GM19099 (cell line): Measurements from ENCODE around the gene PLEKHG4.

ENCODE experiments used
- POLR2A ChIP-seq: IDR thresholded peaks from 3 replicates; pipeline ENCODE4 v1.6.1; 2011; ENCODE audit warnings: low read depth; ENCODE audit not compliant: insufficient read length; ENCODE audit errors: extremely low read depth

The PLEKHG4 gene

DNA sequence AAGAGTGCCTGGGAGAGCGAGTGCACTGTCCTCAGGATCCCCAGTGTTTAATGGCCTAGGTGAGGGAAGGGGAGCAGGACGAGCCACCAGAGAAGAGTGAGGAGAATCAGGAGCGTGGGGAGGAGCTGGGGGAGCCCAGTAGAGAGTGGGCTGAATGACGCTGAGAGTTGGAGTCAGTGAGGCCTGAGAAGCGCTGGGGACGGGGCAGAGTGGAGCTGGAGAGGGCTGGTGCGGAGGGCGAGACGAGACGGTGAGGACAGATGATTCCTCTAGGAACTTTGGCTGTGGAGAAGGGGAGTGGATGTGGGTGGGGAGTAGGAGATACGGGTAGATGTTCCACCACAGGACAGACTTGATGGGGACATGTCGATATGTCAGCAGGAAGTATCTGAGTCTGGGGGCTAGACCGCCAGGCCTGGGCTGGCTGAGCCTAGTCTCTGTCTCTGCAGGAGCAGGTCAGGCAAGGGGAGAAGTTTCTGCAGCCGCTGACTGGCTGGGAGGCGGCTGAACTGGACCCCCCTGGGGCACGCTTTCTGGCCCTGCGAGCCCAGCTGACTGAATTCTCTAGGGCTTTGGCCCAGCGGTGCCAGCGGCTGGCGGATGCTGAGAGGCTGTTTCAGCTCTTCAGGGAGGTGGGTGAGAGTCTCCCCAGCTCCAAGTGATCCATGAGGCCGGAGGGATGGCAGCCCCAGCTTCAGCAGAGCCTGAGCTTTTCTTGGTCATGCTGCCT lies 4.7 kb downstream of the PLEKHG4 start:
- no peak for TF ChIP-seq POLR2A

DNA sequence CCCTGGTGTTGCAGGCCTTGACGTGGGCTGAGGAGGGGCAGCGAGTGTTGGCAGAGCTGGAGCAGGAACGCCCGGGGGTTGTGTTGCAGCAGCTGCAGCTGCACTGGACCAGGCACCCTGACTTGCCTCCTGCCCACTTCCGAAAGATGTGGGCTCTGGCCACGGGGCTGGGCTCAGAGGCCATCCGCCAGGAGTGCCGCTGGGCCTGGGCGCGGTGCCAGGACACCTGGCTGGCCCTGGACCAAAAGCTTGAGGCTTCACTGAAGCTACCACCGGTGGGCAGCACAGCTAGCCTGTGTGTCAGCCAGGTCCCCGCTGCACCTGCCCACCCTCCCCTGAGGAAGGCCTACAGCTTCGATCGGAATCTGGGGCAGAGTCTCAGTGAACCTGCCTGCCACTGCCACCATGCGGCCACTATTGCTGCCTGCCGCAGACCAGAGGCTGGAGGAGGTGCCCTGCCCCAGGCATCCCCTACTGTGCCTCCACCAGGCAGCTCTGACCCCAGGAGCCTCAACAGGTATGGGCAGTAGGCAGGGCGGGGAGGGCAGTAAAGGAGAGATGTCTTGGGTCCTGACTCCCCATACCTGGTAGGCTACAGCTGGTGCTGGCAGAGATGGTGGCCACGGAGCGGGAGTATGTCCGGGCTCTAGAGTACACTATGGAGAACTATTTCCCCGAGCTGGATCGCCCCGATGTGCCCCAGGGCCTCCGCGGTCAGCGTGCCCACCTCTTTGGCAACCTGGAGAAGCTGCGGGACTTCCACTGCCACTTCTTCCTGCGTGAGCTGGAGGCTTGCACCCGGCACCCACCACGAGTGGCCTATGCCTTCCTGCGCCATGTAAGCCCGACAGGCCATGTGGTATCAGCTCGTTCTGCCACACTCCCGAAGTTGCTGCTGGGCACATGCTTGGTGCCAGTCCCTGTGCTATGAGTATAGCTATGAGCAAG lies 5.6 kb downstream of the PLEKHG4 start:
- TF ChIP-seq POLR2A = no peak

DNA sequence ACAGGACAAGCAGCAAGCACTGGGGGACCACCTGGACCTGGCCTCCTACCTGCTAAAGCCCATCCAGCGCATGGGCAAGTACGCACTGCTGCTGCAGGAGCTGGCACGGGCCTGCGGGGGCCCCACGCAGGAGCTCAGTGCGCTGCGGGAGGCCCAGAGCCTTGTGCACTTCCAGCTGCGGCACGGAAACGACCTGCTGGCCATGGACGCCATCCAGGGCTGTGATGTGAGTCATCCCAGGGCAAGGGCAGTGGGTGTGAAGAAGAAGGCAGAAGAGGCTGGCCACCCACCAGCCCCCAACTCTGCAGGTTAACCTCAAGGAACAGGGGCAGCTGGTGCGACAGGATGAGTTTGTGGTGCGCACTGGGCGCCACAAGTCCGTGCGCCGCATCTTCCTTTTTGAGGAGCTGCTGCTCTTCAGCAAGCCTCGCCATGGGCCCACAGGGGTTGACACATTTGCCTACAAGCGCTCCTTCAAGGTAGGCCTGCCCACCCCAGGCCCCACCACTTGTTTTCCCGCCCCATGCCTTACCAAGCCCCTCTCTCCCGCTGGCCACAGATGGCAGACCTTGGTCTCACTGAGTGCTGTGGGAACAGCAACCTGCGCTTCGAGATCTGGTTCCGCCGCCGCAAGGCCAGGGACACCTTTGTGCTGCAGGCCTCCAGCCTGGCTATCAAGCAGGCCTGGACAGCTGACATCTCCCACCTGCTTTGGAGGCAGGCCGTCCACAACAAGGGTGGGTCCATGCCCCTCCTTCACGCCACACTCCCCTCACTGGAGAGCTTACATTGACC lies 7.3 kb downstream of the PLEKHG4 start:
- no peak for TF ChIP-seq POLR2A

DNA sequence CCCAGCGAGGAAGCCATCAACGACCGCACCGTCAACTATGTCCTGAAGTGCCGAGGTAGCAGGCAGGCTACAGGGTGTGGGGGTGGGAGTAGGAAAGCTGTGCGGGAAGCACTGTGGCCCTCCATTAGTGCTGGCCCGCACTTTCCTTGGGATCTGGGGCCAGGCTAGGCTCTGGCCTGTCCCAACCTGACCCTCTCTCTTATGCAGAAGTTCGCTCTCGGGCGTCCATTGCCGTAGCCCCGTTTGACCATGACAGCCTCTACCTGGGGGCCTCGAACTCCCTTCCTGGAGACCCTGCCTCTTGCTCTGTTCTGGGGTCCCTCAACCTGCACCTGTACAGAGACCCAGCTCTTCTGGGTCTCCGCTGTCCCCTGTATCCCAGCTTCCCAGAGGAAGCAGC lies 8.6 kb downstream of the PLEKHG4 start:
- TF ChIP-seq POLR2A = no peak

DNA sequence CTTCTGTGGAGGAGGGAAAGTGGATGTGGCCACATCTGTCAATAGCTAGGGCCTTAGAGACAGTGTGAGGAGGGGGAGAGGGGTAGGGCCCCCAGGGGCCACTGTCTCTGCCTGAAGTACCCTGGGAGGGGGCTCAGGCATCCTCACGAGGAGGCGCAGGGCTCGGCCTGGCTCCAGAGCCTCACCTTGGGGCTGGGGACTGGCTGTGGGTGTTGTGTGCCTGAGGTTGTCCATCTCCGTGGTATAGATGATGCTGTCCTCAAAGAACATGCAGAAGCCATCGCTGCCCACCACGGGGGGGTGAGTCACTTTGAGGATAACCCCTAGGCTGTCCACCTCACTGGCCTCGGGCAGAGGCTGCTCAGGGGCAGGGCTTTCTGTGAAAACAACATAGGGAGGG lies 12.1 kb downstream of the PLEKHG4 start:
- no peak for TF ChIP-seq POLR2A

DNA sequence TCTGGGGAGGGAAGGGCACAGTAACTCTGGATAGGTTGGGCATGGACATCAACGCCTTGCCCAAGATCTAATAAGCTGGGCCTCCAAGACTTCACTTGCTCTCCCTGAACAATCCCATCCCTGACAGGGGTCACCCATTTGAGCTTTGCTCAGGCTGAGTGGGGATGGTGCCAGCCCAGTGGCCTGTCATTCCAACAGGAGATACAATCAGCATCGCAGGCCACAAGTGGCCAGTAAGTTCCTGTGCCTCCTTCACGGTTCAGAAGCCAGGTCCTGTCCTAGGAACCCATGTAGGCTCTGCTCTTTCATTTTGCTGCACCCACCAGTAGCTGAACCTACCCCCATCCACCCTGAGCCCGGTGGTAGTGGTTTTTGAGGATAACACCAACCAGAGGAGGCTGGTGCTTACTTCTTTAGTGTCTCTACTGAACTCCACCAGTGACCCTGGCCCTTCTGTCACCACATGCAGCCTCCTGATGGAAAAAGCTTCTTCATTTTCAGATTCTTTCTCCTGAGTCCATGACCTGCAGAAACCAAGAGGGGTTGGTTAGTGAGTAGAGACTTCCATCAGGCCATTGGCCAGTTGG lies 14.9 kb downstream of the PLEKHG4 start:
- no peak for TF ChIP-seq POLR2A

DNA sequence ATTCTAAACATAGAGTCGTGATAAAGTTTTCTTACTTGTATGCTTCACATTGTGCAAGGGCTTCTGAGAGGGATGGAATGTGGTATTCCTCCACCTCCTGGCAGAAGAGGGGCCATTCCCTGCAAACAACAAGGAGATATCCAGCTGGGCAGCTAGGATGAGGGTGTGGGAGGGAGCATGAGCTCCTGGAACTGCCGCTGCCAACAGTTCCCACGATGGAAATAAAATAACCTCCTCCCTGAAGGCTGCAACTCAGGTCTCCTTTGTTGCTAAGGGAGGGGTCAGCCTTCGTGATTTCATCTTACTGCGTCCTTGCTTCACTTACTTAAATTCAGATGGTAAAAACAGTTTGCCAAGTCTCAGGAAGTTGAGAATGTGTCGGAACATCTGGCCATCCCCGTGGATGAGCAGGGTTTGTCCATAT lies 15.6 kb downstream of the PLEKHG4 start:
- no peak for TF ChIP-seq POLR2A

DNA sequence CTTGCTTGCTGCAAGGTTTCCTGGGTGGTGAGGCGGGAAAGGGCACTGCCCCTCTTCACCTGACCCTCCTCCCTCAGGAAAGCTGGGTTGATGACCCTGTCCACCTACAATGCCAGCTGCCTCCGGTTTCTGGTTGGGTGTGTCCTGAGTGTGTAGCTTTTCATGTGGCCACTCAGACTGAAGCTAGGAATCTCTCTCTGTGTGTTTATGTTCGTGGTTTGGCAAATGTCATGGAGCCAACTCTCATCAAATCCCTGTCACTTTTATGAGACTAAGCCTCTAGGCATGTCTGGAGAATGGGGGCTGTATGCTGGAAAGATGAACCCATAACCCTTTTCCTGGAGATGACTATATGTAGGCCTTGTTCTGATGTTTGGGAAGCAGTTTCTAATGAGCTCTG lies 17.1 kb downstream of the PLEKHG4 start:
- no peak for TF ChIP-seq POLR2A

DNA sequence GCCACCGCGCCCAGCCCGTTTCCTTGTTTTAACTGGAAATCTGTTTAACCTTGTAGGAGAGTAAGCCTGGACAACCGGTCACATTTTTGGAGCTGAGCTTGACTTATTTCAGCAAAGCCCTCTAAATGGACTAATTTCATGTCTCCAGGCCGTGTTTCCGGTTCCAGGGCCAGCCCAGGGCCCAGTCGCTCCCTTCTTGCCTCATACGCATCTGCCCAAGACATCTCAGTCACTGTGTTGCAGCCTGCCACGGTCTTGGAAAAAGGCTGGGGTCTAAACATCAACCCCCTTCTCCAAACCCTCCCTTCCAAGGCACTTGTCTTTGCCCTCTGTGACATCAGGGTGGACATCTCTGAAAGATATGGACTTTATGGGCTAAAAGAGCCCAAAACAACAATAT lies 18.9 kb downstream of the PLEKHG4 start:
- TF ChIP-seq POLR2A = no peak

DNA sequence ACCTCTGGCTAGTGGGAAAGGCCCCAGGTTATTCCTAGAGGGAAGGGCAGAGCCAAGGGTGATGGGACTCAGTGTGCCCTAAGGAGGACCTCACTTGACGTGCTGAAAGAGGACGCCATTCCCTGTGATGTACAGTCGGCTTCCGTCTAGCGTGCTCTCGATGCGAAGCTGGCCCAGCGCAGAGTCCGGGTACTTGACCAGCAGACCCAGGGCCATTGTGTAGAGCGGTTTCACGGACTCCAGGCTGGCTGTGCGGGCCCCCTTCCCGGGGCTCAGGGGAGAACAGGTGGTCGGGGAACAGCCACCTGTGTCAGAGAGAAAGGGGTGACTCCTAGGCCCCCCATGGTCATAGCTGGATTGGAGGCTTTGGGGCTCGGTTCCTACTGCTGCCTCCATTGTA lies 19.9 kb downstream of the PLEKHG4 start:
- TF ChIP-seq POLR2A = no peak

DNA sequence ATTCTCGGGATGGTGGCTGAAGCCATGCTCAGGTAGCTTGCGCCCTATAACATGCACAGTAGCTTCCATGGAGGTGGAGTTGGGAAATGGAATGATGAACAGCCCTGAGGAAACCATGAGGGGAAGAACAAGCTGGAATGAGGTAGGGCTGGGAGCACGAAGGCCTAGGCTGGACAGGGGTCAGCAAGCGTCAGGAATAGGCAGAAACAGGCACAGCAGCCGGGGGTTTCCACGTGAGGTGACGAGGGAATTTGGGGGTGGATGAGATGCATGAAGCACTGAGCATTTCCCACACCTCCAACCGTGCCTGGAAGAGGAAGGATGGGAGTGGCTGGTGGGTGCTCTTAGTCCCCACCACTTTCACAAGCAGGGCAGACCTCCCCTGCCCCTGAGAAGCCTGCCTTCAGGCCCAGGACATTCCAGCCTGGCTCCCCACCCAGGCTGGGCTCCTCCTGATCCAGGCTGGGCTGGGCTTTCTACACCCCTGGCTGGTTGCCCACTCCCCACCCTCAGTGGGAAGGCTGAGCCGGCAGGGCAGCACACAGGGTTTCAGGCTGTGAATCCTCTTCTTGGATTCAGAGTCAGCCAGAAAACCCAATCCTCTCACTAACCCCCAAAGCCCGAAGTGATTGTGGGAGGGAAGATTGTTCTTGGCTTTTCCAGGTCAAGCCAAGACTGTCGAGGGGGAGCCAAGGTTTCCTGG lies 21.9 kb downstream of the PLEKHG4 start:
- no peak for TF ChIP-seq POLR2A

DNA sequence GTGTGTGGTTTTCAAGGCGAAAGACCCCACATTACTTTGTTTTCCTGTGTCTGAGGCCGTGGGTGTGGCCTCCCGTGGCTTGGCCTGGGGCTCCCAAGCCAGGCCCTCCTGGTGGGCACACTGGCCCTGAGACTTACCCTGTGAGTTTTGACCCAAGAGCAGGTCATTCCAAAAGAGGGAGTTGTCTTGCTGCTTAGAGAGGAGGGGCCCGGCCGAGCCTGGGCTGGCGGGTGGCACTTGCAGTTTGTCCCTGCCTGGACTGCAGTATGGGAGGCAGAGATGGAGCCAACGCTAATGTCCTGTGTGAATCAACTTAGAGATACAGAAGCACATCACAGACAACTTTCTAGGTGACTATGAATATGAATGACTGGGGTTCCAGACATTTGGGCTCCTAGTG lies 22.7 kb downstream of the PLEKHG4 start:
- no peak for TF ChIP-seq POLR2A

DNA sequence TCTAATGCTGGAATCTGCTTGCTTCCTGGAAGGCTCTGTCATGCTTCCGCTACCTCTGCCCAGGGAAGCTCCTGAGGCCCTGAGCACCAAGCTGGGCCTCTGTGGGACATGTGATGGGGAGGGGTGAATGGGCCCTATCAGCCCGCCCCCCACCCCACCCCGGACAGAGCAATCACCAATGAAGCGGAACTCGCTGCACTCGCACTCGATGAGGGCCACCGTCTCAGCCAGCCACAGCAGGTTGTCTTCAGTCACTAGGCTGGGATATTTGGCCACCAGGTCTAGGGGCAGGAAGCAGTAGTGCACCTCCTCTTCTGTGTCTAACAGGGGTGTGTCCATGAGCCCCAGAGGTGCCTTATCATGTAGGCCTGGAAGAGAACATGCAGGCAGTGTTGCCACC lies 23.6 kb downstream of the PLEKHG4 start:
- no peak for TF ChIP-seq POLR2A

DNA sequence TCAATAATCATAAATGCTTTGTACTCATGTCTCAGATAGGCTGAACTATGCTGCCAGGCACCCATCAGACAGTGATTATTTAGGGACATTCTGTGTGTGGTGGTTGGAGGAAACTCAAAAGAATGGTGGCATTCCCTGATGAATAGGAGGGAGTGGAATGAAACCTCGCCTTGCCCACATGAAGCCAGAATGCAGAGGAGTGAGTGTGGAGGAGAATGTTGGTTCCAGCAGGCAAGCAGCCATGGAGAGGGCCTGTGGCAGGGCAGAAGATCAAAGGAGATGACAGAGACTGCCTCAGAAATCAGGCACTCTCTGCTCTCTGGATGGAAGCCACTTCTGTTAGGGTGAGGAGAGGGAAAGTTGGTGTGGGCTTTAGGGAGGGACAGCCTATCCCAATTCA lies 24.7 kb downstream of the PLEKHG4 start:
- TF ChIP-seq POLR2A = no peak
